EH (cell line): Measurements from ENCODE around the gene FGF18.

Experiments
- DNase-seq: peaks from one replicate; pipeline ENCODE4 v3.0.0-alpha.2; 2015; ENCODE audit warnings: low read depth

FGF18 gene

GRCh38 chr5:171470420-171470819 lies 51.0 kb downstream of the FGF18 start:
- DNase-seq = no peak

GRCh38 chr5:171474230-171474813 lies 54.9 kb downstream of the FGF18 start:
- DNase-seq = no peak

DNA sequence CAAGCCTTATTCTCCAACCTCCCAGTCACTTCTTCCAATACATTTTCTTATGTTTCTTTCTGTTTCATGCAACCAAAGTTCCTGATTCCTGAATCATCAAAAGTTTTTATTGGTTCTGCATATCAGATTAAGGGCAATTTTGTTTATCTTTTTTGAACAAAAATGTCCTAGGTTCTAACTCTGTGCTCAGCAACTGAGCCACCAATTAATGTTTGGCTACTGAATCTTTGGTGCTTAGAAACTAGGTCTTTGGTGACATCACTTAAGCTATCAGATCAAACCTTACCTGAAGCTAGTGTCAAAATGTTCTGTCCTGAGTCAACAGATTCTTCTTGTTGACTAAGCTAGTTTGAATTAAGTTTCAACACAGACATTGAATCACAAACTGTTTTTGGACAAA lies 56.1 kb downstream of the FGF18 start:
- peak; percentile 38 for DNase-seq

DNA sequence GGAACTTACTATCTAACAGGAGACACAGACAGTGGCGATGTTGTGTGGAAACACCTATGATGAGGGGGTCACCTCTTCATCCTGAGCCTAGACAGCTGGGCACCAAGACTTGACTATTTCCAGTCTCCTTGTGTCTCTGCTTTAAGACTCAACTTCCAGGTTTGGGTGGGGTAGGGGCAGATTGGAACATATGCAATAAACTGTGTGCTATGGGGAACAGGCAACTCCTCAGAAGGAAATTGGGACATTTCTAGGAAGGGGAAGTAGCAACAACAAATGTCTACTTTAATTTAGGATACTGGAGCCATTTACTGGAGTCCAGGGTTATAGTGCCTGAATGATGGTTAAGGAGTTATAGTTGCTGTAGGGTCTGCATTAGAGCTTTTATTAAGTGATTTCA lies 57.3 kb downstream of the FGF18 start:
- no peak for DNase-seq

- no peak for DNase-seq
Measured at GRCh38 chr5:171477101-171477500, 57.7 kb downstream of the FGF18 start.

GRCh38 chr5:171477666-171478065 lies 58.2 kb downstream of the FGF18 start:
- DNase-seq = no peak

- DNase-seq = no peak
Measured at GRCh38 chr5:171478946-171479775, 59.7 kb downstream of the FGF18 start.

- no peak for DNase-seq
Measured at GRCh38 chr5:171479776-171480125, 60.3 kb downstream of the FGF18 start.

- DNase-seq = no peak
Measured at GRCh38 chr5:171480239-171480638, 60.8 kb downstream of the FGF18 start.

GRCh38 chr5:171481571-171482433 lies 62.4 kb downstream of the FGF18 start:
- no peak for DNase-seq

DNA sequence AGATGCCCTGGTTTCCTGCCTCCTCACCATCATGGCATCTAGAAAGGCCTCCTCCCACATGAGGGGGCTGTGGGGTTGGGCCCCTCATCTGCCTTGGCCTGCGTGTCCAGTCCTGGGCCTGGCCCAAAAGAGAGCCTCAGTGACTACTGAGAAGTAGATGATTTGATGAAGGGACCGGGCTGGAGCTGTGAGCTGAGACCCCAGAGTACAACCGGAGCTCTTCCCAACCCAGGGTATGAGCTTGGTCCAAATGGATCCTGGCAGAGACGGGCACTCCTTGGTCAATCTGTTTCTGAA lies 62.9 kb downstream of the FGF18 start:
- no peak for DNase-seq

DNA sequence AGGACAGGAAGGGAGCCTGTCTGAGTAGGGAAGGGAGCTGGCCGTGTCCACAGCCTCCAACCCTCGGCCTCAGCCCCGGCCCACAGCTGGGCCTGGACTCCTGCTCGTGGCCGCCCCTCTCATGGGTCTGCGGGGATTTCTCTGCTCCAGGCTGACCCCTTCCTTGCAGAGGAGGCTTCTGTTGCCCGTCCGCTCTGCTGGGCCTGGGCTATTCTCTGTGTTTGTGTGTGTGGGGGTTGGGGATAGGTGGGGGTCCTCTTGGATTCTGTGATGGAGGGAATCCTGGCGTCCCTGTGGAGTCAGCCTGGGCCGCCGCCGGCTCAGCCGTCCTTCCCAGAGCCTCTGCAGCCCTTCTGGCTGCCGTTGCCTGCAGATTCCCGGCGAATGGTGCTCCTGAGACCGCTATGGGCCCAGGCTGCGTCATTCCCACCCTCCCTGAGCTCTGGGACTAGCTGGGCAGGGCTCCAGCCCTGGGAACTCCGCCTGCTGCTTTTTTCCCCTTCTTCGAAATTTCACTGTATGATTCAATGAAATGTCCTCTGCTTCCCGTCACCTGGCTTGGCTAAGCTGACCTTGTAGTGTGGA lies 64.2 kb downstream of the FGF18 start:
- peak; percentile 51 for DNase-seq

- DNase-seq = peak; percentile 31
Measured at GRCh38 chr5:171484460-171484899, 65.0 kb downstream of the FGF18 start.

- no peak for DNase-seq
Measured at GRCh38 chr5:171485668-171486067, 66.2 kb downstream of the FGF18 start.

- no peak for DNase-seq
Measured at GRCh38 chr5:171486613-171487012, 67.2 kb downstream of the FGF18 start.

GRCh38 chr5:171488876-171489275 lies 69.4 kb downstream of the FGF18 start:
- no peak for DNase-seq

DNA sequence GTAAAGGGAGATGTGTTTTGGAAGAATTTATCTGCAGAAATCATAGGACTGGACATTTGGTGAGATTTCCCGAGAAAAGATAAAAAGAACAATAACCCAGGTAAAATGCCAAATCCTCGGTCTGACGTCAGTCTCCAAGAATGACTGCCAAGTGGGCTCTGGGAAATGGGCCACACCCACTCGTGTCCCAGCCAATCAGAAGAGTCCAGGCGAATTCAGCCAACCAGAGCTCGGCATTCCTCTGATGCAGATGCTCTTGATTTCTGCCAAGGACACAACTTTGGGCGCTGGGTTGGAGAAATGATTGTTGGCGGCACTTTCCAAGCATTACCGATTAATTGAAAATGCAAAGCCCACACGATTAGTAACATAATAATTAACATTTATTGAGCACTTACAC lies 73.3 kb downstream of the FGF18 start:
- no peak for DNase-seq

GRCh38 chr5:171493646-171494393 lies 74.4 kb downstream of the FGF18 start:
- DNase-seq = no peak

DNA sequence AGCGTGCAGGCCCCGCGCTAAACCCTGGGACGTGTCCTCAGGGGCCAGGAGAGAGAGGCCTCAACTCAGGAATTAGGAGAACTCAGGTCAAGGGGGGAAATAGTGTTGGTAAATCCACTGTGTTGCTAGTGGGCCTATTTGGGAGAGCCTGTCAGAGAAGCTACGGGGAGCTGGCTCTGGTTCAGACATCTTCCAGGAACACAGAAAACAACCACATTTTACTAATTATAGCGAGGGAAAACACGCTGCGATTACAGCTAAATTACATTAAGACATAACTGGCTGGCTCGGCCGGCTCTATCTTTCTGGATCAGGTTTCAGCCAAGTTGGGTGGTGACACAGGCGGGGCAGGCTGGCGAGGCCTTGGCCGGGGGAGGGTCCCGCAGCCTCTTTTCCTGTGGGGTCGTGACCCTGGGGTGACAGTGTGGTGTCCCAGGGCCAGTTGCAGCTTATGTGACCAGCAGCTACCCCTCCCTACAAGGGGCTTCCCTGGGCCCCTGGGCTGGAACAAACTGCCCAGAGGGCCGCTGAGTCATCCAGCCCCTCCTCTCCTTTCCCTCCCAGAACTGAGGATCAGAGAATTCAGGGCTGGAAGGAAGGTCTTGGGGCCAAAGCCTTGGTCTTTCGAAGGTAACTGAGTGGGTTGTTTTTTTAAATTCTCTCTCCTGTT lies 75.1 kb downstream of the FGF18 start:
- DNase-seq = peak; percentile 90

- DNase-seq = peak; percentile 39
Measured at GRCh38 chr5:171495122-171495700, 75.8 kb downstream of the FGF18 start.

DNA sequence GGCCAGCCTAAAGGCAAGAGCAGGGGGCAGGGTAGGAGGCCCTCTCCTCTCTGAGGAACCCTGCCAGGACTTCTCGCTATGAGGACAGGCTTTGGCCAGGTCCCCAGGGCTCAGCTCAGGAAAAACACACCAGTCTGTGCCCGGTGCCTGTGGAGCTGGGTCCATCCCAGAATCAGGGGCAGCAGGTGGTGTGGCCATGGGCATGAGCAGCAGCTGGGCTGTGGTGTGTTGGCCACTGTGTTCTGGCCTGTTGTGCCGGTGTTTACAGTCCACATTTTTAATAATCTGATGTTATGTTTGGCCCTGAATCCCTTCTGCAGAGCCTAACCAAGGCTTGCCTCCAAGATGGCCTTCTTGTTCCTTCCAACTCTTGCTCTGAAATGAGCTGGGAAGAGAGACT lies 77.0 kb downstream of the FGF18 start:
- no peak for DNase-seq
